Measurements from ENCODE around the gene SF3A2. TPM values are rescaled to one million over a fixed set of nuclear protein-coding genes. Genes with fewer than 3 reads are reported as not detected.

The SF3A2 gene
- total and polyA plus RNA-seq, 4 donors = 2.2 to 32.0 (median 13.2) TPM

DNA sequence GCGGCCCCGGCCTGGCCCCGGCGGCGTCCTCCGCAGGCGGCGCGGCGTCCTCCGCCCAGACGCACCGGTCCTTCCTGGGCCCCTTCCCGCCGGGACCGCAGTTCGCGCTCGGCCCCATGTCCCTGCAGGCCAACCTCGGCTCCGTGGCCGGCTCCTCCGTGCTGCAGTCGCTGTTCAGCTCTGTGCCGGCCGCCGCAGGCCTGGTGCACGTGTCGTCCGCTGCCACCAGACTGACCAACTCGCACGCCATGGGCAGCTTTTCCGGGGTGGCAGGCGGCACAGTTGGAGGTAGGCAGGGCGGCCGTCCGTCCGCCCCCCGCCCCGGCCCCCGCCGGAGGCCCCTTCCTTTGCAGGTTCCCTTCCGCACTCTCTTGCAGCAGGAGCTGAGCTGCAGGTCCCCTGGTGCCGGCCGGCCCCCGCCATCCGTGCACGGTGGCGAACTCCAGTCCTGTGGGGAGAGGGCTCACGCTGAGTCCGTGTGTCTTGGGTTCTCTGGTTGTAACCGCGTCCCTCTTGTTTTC lies 9.7 kb upstream of the SF3A2 start:
- H3K27me3 ChIP-seq (ENCODE audit: control insufficient read depth in 4 of 4, insufficient read depth in 4 of 4, low read length in 3 of 4) = no peaks in the 10 kb centered on the region
- 95% methylated on average over 53 of the region's 53 CpGs for WGBS
- peaks cover 7 to 27% (median 13%) of the 10 kb centered on the region in 4 donors for H3K4me1 ChIP-seq (ENCODE audit: control insufficient read depth in 4 of 4, insufficient read depth in 4 of 4, low read length in 3 of 4)
- peaks cover 0 to 37% (median 16%) of the 10 kb centered on the region in 4 donors for H3K36me3 ChIP-seq (ENCODE audit: control insufficient read depth in 4 of 4, insufficient read depth in 3 of 4, low read depth in 1 of 4, low read length in 3 of 4)
- DNase-seq (ENCODE audit: low spot score) = no peak
- no peak overlapping the region for H3K27ac ChIP-seq (ENCODE audit: low read depth in 1 of 2, low read length in 2 of 2)
- H3K9me3 ChIP-seq (ENCODE audit: control insufficient read depth in 4 of 4, low read length in 3 of 4) = no peaks in the 10 kb centered on the region
- no peak overlapping the region for H3K9ac ChIP-seq (ENCODE audit: low read depth in 1 of 2, low read length in 2 of 2)
- TF ChIP-seq JUND (IDR thresholded peaks at IDR 0.05) (no peak), HNF4A (conservative IDR thresholded peaks at IDR 0.05) (no peak), EGR1 (IDR thresholded peaks at IDR 0.05; ENCODE audit: low read depth in 2 of 2) (no peak), RXRA (IDR thresholded peaks at IDR 0.05) (no peak), FOXA1 (IDR thresholded peaks at IDR 0.05) (no peak), HNF4G (IDR thresholded peaks at IDR 0.05) (no peak), RAD21 (IDR thresholded peaks at IDR 0.05) (no peak), NR2F2 (IDR thresholded peaks at IDR 0.05) (no peak)
- TF ChIP-seq, protein P1, sequence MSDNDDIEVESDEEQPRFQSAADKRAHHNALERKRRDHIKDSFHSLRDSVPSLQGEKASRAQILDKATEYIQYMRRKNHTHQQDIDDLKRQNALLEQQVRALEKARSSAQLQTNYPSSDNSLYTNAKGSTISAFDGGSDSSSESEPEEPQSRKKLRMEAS (IDR thresholded peaks at IDR 0.05) = no peak
- TF ChIP-seq, protein P2, sequence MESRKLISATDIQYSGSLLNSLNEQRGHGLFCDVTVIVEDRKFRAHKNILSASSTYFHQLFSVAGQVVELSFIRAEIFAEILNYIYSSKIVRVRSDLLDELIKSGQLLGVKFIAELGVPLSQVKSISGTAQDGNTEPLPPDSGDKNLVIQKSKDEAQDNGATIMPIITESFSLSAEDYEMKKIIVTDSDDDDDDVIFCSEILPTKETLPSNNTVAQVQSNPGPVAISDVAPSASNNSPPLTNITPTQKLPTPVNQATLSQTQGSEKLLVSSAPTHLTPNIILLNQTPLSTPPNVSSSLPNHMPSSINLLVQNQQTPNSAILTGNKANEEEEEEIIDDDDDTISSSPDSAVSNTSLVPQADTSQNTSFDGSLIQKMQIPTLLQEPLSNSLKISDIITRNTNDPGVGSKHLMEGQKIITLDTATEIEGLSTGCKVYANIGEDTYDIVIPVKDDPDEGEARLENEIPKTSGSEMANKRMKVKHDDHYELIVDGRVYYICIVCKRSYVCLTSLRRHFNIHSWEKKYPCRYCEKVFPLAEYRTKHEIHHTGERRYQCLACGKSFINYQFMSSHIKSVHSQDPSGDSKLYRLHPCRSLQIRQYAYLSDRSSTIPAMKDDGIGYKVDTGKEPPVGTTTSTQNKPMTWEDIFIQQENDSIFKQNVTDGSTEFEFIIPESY (IDR thresholded peaks at IDR 0.05) = no peak
- TF ChIP-seq, protein P3, sequence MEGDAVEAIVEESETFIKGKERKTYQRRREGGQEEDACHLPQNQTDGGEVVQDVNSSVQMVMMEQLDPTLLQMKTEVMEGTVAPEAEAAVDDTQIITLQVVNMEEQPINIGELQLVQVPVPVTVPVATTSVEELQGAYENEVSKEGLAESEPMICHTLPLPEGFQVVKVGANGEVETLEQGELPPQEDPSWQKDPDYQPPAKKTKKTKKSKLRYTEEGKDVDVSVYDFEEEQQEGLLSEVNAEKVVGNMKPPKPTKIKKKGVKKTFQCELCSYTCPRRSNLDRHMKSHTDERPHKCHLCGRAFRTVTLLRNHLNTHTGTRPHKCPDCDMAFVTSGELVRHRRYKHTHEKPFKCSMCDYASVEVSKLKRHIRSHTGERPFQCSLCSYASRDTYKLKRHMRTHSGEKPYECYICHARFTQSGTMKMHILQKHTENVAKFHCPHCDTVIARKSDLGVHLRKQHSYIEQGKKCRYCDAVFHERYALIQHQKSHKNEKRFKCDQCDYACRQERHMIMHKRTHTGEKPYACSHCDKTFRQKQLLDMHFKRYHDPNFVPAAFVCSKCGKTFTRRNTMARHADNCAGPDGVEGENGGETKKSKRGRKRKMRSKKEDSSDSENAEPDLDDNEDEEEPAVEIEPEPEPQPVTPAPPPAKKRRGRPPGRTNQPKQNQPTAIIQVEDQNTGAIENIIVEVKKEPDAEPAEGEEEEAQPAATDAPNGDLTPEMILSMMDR (IDR thresholded peaks at IDR 0.05; ENCODE audit: low read depth, low read length, missing input control) = no peak
- H3K4me3 ChIP-seq (ENCODE audit: low read depth in 1 of 3, low read length in 3 of 3) = no peak overlapping the region

DNA sequence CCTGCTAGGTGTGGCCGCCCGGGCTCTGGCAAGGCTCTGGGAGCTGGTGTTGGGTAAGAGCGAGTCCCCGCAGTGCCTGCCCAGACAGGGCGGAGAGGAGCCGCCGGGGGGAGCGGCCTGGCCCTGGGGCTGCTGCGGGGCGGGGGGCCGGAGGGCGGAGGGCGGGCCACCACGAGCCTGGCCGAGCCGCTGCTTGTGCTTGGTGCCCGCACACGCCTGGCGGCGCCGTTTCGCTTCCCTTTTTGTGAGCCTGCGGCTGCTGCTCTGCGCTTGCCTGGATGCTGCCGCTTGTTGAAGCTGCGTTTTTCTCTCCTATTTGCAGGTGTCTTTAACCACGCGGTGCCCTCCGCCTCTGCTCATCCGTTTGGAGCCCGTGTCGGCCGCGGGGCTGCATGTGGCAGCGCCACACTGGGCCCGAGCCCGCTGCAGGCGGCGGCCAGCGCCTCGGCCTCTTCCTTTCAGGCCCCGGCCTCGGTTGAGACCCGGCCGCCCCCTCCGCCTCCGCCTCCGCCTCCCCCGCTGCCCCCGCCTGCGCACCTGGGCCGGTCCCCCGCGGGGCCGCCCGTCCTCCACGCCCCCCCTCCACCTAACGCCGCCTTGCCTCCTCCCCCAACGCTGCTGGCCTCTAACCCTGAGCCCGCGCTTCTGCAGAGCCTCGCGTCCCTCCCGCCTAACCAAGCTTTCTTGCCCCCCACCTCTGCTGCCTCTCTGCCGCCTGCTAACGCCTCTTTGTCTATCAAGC lies 9.0 kb upstream of the SF3A2 start:
- no peaks in the 10 kb centered on the region for H3K27me3 ChIP-seq (ENCODE audit: control insufficient read depth in 4 of 4, insufficient read depth in 4 of 4, low read length in 3 of 4)
- H3K4me3 ChIP-seq (ENCODE audit: low read depth in 1 of 3, low read length in 3 of 3) = no peak overlapping the region
- WGBS = 79% methylated on average over 67 of the region's 67 CpGs
- H3K36me3 ChIP-seq (ENCODE audit: control insufficient read depth in 4 of 4, insufficient read depth in 3 of 4, low read depth in 1 of 4, low read length in 3 of 4) = peaks cover 0 to 37% (median 14%) of the 10 kb centered on the region in 4 donors
- DNase-seq (ENCODE audit: low spot score) = no peak
- H3K9me3 ChIP-seq (ENCODE audit: control insufficient read depth in 4 of 4, low read length in 3 of 4) = no peaks in the 10 kb centered on the region
- TF ChIP-seq FOXA2 (IDR thresholded peaks at IDR 0.05) (no peak), NR2F2 (IDR thresholded peaks at IDR 0.05) (no peak), HNF4A (conservative IDR thresholded peaks at IDR 0.05) (peak in 1 of 2 donors; percentile 4)
- TF ChIP-seq, protein P3 (IDR thresholded peaks at IDR 0.05; ENCODE audit: low read depth, low read length, missing input control) = no peak
- no peak overlapping the region for H3K27ac ChIP-seq (ENCODE audit: low read depth in 1 of 2, low read length in 2 of 2)
- H3K4me1 ChIP-seq (ENCODE audit: control insufficient read depth in 4 of 4, insufficient read depth in 4 of 4, low read length in 3 of 4) = peaks cover 7 to 27% (median 13%) of the 10 kb centered on the region in 4 donors
- no peak overlapping the region for H3K9ac ChIP-seq (ENCODE audit: low read depth in 1 of 2, low read length in 2 of 2)
